ENCODE data around the gene ADAM30. TPM values are rescaled to one million over a fixed set of nuclear protein-coding genes. Genes with fewer than 3 reads are reported as not detected.

ADAM30 gene
- total RNA-seq, 2 donors from 2014 or later: 2.0 TPM; not detected in 1

- peaks cover 8 to 48% of the 10 kb centered on the region in 2 donors for H3K36me3 ChIP-seq
- DNase-seq (ENCODE audit: low spot score): no peak
- H3K9me3 ChIP-seq: no peaks in the 10 kb centered on the region
- no peaks in the 10 kb centered on the region for H3K27me3 ChIP-seq (replicated peaks; ENCODE audit: insufficient read depth)
- intact Hi-C loops (cut with DNase I): no loop called here
- 67% methylated on average over 5 of the region's 5 CpGs for WGBS
- H3K4me1 ChIP-seq (replicated peaks): no peaks in the 10 kb centered on the region
- H3K4me3 ChIP-seq: no peak overlapping the region
- no peak for TF ChIP-seq CTCF (IDR thresholded peaks at IDR 0.05)
- TF ChIP-seq POLR2A (IDR thresholded peaks at IDR 0.05): no peak
- TF ChIP-seq POLR2AphosphoS5 (IDR thresholded peaks at IDR 0.05): no peak
- no peak overlapping the region for H3K27ac ChIP-seq
These were observed 21.2 kb upstream of the ADAM30 start for GRCh38 chr1:119917304-119918055.

- H3K27ac ChIP-seq: no peak overlapping the region
- TF ChIP-seq CTCF (IDR thresholded peaks at IDR 0.05) (no peak), POLR2AphosphoS5 (IDR thresholded peaks at IDR 0.05) (no peak), POLR2A (IDR thresholded peaks at IDR 0.05) (no peak)
- intact Hi-C loops (cut with DNase I): no loop called here
- H3K36me3 ChIP-seq: peaks cover 8 to 42% of the 10 kb centered on the region in 2 donors
- no peak overlapping the region for H3K4me3 ChIP-seq
- DNase-seq (ENCODE audit: low spot score): no peak
- H3K9me3 ChIP-seq: no peaks in the 10 kb centered on the region
- no peaks in the 10 kb centered on the region for H3K27me3 ChIP-seq (replicated peaks; ENCODE audit: insufficient read depth)
- H3K4me1 ChIP-seq (replicated peaks): no peaks in the 10 kb centered on the region
- 96% methylated on average over 6 of the region's 6 CpGs for WGBS
These were observed 19.2 kb upstream of the ADAM30 start for GRCh38 chr1:119915517-119915916.

DNA sequence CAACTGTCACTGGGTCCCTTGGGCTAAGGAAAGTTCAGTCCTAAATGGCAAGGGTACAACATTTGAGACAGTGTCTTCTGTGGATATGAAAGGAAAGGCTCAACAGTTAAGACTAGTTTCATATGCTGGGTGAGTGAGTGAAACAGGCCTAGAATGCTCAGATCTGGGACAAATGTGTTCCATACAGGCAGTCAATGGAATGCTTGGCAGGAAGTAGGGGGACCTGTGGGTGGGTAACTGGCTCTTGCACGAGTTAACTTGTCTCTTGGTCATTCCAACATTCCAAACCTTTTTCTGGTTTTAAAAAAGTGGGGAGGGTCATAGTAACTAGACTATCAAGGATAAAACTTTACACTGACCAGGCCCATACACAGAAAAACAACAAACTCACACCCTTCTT is 17.8 kb upstream of the ADAM30 start:
- DNase-seq (ENCODE audit: low spot score): no peak
- WGBS: 38% methylated on average over 1 of the region's 1 CpG
- Histone ChIP-seq H3K4me1 (replicated peaks) (no peaks in the 10 kb centered on the region), H3K4me3 (no peak overlapping the region), H3K27ac (no peak overlapping the region), H3K9me3 (no peaks in the 10 kb centered on the region), H3K27me3 (replicated peaks; ENCODE audit: insufficient read depth) (no peaks in the 10 kb centered on the region), H3K36me3 (peaks cover 8 to 40% of the 10 kb centered on the region in 2 donors)
- intact Hi-C loops (cut with DNase I): no loop called here
- TF ChIP-seq POLR2AphosphoS5 (IDR thresholded peaks at IDR 0.05): no peak
- TF ChIP-seq POLR2A (IDR thresholded peaks at IDR 0.05): no peak
- TF ChIP-seq CTCF (IDR thresholded peaks at IDR 0.05): no peak

GRCh38 chr1:119912963-119913362 is 16.6 kb upstream of the ADAM30 start:
- no peak for DNase-seq (ENCODE audit: low spot score)
- Histone ChIP-seq H3K9me3 (no peaks in the 10 kb centered on the region), H3K27me3 (replicated peaks; ENCODE audit: insufficient read depth) (no peaks in the 10 kb centered on the region), H3K36me3 (peaks cover 8 to 29% of the 10 kb centered on the region in 2 donors), H3K4me1 (replicated peaks) (no peaks in the 10 kb centered on the region), H3K4me3 (no peak overlapping the region), H3K27ac (no peak overlapping the region)
- TF ChIP-seq POLR2AphosphoS5 (IDR thresholded peaks at IDR 0.05) (no peak), CTCF (IDR thresholded peaks at IDR 0.05) (no peak), POLR2A (IDR thresholded peaks at IDR 0.05) (no peak)
- intact Hi-C loops (cut with DNase I): no loop called here
- WGBS: 88% methylated on average over 3 of the region's 3 CpGs

DNA sequence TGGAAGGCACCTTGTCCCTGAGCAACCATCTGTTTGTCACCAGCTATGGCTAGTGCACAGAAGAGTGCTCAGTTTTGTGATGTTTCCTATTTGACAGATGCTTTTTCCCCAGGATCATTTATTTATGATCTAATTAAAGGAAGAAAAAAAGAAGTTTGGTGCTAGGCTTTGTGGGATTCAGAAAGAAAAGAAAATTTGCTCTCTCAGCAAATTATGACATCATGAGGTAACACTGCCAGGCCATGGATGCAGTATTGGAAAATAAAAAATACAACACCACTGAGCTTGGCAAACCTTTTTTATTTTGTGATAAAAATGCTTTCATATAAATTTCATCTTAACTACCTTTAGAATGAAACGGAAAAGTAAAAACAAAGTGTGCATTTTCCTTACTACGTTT is 15.5 kb upstream of the ADAM30 start:
- intact Hi-C loops (cut with DNase I): no loop called here

More for the DNA sequence above, 15.5 kb upstream of the ADAM30 start:
- Histone ChIP-seq H3K27ac (no peak overlapping the region), H3K36me3 (peaks cover 8 to 26% of the 10 kb centered on the region in 2 donors), H3K27me3 (replicated peaks; ENCODE audit: insufficient read depth) (no peaks in the 10 kb centered on the region), H3K9me3 (no peaks in the 10 kb centered on the region), H3K4me3 (no peak overlapping the region), H3K4me1 (replicated peaks) (no peaks in the 10 kb centered on the region)
- TF ChIP-seq CTCF (IDR thresholded peaks at IDR 0.05) (no peak), POLR2AphosphoS5 (IDR thresholded peaks at IDR 0.05) (no peak), POLR2A (IDR thresholded peaks at IDR 0.05) (no peak)
- WGBS: 49% methylated on average over 2 of the region's 2 CpGs
- no peak for DNase-seq (ENCODE audit: low spot score)
